ENCODE results near the gene SFMBT1.
A peak's percentile ranks its signal among the peaks of the same experiment; 100 is the strongest.

SFMBT1 gene

DNA sequence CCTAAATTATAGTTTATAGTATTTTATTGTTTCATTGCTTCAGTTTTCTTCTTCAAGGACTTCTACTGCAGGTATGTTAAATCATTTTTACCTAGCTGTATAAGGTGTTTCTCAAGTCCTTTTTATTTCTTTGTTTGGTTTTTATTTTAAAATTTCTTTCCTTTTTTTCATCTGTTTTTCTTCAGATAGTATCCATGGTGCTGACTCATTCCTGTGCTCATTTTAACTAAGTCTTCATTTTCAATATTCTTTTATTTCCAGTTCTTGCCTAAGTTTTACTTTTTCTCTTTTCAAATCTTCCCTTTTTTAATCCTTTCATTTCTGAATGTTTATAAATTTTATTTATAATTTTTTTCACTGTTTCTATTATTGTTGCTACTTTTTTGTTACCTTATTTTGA, 106.3 kb downstream of the SFMBT1 start:
- TF ChIP-seq ZNF140 (tag by site-specific recombination; IDR thresholded peaks at IDR 0.05) (no peak), ZNF335 (tag by site-specific recombination; conservative IDR thresholded peaks at IDR 0.05) (no peak), ZFP3 (tag by site-specific recombination; IDR thresholded peaks at IDR 0.05; ENCODE audit: low read depth) (no peak)
- TF ChIP-seq, protein P1, sequence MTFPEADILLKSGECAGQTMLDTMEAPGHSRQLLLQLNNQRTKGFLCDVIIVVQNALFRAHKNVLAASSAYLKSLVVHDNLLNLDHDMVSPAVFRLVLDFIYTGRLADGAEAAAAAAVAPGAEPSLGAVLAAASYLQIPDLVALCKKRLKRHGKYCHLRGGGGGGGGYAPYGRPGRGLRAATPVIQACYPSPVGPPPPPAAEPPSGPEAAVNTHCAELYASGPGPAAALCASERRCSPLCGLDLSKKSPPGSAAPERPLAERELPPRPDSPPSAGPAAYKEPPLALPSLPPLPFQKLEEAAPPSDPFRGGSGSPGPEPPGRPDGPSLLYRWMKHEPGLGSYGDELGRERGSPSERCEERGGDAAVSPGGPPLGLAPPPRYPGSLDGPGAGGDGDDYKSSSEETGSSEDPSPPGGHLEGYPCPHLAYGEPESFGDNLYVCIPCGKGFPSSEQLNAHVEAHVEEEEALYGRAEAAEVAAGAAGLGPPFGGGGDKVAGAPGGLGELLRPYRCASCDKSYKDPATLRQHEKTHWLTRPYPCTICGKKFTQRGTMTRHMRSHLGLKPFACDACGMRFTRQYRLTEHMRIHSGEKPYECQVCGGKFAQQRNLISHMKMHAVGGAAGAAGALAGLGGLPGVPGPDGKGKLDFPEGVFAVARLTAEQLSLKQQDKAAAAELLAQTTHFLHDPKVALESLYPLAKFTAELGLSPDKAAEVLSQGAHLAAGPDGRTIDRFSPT (tag by site-specific recombination; IDR thresholded peaks at IDR 0.05): no peak
- TF ChIP-seq, protein P2, sequence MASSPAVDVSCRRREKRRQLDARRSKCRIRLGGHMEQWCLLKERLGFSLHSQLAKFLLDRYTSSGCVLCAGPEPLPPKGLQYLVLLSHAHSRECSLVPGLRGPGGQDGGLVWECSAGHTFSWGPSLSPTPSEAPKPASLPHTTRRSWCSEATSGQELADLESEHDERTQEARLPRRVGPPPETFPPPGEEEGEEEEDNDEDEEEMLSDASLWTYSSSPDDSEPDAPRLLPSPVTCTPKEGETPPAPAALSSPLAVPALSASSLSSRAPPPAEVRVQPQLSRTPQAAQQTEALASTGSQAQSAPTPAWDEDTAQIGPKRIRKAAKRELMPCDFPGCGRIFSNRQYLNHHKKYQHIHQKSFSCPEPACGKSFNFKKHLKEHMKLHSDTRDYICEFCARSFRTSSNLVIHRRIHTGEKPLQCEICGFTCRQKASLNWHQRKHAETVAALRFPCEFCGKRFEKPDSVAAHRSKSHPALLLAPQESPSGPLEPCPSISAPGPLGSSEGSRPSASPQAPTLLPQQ (tag by site-specific recombination; IDR thresholded peaks at IDR 0.05): no peak
- CTCF ChIA-PET: interaction anchor here (1.3 kb wide), 1 partner anchor 13 kb away, joined by 3 read pairs; no protein-coding TSS in a partner anchor
- Histone ChIP-seq H3K4me1 (ENCODE audit: control insufficient read depth, insufficient read depth, low read length) (peaks cover 3% of the 10 kb centered on the region; the same call in 1 of the 2 replicates), H3K27ac (ENCODE audit: extremely low read depth, low read depth, low read length) (no peak overlapping the region), H3K4me3 (ENCODE audit: low read depth, low read length) (no peak overlapping the region), H3K9me3 (ENCODE audit: control insufficient read depth, insufficient read depth, low read depth, low read length) (no peaks in the 10 kb centered on the region), H3K36me3 (ENCODE audit: control insufficient read depth in 2 of 2, insufficient read depth in 1 of 2, low read length in 2 of 2) (peaks cover 0 to 3% of the 10 kb centered on the region in 2 experiments; a peak in 1 of 3 replicates)
- POLR2A ChIA-PET: no interaction called here

DNA sequence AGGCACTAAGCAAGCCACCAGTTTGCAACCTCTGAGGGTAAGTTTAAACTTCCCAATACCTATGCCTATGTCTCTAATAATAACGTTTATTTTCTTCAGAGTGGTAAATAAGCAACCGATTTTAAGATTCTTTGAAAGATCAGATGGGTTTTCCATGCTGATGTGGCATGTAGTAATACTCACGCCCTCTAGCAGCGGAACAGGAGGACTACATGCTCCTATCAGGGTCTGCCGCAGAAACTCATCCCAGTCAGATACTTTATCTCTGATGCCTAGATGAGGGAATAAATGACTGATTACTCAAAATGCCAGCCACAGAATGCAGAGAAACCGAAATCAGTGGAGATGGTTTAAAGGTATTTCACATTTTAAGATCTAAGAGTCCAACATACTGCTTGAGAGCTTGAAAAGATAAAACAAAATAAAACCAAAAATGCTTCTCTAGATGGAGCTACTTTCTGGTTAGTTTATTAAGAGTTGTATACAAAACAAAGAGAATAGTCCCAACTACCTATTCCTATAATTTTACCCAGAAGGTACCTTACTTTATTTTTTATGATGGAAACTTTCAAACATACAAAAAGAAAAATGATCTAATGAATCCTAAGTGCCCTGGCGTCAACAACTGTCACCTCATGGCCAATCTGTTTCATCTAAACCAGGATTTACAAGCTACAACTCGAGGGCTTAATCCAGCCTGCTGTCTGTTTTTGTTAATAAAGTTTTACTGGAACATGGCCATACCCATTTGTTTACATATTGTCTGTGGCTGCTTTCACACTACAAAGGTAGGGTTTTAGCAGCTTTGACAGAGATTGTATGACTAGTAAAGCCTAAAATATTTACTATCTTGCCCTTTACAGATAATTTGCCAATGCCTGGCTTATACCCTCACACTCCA, 111.0 kb downstream of the SFMBT1 start:
- peaks cover 3 to 5% of the 10 kb centered on the region in 2 experiments; a peak in 2 of 3 replicates for H3K36me3 ChIP-seq (ENCODE audit: control insufficient read depth in 2 of 2, insufficient read depth in 1 of 2, low read length in 2 of 2)
- no peak overlapping the region for H3K4me3 ChIP-seq (ENCODE audit: low read depth, low read length)
- TF ChIP-seq, protein P3, sequence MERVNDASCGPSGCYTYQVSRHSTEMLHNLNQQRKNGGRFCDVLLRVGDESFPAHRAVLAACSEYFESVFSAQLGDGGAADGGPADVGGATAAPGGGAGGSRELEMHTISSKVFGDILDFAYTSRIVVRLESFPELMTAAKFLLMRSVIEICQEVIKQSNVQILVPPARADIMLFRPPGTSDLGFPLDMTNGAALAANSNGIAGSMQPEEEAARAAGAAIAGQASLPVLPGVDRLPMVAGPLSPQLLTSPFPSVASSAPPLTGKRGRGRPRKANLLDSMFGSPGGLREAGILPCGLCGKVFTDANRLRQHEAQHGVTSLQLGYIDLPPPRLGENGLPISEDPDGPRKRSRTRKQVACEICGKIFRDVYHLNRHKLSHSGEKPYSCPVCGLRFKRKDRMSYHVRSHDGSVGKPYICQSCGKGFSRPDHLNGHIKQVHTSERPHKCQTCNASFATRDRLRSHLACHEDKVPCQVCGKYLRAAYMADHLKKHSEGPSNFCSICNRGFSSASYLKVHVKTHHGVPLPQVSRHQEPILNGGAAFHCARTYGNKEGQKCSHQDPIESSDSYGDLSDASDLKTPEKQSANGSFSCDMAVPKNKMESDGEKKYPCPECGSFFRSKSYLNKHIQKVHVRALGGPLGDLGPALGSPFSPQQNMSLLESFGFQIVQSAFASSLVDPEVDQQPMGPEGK (tag by site-specific recombination; IDR thresholded peaks at IDR 0.05): no peak
- TF ChIP-seq FEZF1 (tag by site-specific recombination; IDR thresholded peaks at IDR 0.05) (peak; percentile 20; the same call in 1 of the 2 replicates), ZNF629 (tag by site-specific recombination; IDR thresholded peaks at IDR 0.05) (peak; percentile 28; the same call in 1 of the 2 replicates), ZNF335 (tag by site-specific recombination; conservative IDR thresholded peaks at IDR 0.05) (0 out of 2 replicates have a peak, but pooled peaks have one; percentile 15)
- TF ChIP-seq, protein P4, sequence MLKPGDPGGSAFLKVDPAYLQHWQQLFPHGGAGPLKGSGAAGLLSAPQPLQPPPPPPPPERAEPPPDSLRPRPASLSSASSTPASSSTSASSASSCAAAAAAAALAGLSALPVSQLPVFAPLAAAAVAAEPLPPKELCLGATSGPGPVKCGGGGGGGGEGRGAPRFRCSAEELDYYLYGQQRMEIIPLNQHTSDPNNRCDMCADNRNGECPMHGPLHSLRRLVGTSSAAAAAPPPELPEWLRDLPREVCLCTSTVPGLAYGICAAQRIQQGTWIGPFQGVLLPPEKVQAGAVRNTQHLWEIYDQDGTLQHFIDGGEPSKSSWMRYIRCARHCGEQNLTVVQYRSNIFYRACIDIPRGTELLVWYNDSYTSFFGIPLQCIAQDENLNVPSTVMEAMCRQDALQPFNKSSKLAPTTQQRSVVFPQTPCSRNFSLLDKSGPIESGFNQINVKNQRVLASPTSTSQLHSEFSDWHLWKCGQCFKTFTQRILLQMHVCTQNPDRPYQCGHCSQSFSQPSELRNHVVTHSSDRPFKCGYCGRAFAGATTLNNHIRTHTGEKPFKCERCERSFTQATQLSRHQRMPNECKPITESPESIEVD (tag by site-specific recombination; IDR thresholded peaks at IDR 0.05): peak; percentile 75
- POLR2A ChIA-PET: no interaction called here
- no peaks in the 10 kb centered on the region for H3K9me3 ChIP-seq (ENCODE audit: control insufficient read depth, insufficient read depth, low read depth, low read length)
- peaks cover 3% of the 10 kb centered on the region; the same call in 1 of the 2 replicates for H3K4me1 ChIP-seq (ENCODE audit: control insufficient read depth, insufficient read depth, low read length)
- CTCF ChIA-PET: interaction anchor here (0.5 to 1.0 kb wide), 9 partner anchors 8 to 52 kb away, joined by 3 to 5 read pairs (median 3); no protein-coding TSS in a partner anchor
- H3K27ac ChIP-seq (ENCODE audit: extremely low read depth, low read depth, low read length): no peak overlapping the region

DNA sequence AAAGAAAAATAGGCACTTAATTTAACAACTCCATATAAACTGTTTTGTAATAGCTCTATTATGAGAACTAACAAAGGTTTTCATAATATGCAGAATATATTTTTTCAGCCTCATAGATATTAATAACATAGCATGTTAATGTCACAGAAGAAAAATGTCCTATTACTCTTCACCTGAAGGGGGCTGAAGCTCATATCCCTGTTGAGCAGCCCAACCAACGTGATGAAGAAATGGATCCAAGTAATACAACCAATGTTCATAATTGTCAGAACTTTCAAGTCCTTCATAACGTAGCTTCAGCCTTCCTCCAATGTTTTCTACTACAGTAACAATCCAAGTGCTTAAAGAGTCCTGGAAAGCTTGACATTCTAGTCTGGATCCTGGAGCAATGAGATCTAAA, 114.0 kb downstream of the SFMBT1 start:
- Histone ChIP-seq H3K27ac (ENCODE audit: extremely low read depth, low read depth, low read length) (no peak overlapping the region), H3K36me3 (ENCODE audit: control insufficient read depth in 2 of 2, insufficient read depth in 1 of 2, low read length in 2 of 2) (peaks cover 0 to 9% of the 10 kb centered on the region in 2 experiments; a peak in 2 of 3 replicates), H3K9me3 (ENCODE audit: control insufficient read depth, insufficient read depth, low read depth, low read length) (no peaks in the 10 kb centered on the region), H3K4me1 (ENCODE audit: control insufficient read depth, insufficient read depth, low read length) (peaks cover 3% of the 10 kb centered on the region; the same call in 1 of the 2 replicates), H3K4me3 (ENCODE audit: low read depth, low read length) (no peak overlapping the region)
- ChIA-PET CTCF (interaction anchor here (0.6 to 1.0 kb wide), 3 partner anchors 13 to 105 kb away, joined by 3 read pairs; no protein-coding TSS in a partner anchor), POLR2A (no interaction called here)
- TF ChIP-seq, protein P5, sequence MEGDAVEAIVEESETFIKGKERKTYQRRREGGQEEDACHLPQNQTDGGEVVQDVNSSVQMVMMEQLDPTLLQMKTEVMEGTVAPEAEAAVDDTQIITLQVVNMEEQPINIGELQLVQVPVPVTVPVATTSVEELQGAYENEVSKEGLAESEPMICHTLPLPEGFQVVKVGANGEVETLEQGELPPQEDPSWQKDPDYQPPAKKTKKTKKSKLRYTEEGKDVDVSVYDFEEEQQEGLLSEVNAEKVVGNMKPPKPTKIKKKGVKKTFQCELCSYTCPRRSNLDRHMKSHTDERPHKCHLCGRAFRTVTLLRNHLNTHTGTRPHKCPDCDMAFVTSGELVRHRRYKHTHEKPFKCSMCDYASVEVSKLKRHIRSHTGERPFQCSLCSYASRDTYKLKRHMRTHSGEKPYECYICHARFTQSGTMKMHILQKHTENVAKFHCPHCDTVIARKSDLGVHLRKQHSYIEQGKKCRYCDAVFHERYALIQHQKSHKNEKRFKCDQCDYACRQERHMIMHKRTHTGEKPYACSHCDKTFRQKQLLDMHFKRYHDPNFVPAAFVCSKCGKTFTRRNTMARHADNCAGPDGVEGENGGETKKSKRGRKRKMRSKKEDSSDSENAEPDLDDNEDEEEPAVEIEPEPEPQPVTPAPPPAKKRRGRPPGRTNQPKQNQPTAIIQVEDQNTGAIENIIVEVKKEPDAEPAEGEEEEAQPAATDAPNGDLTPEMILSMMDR (tag by site-specific recombination; IDR thresholded peaks at IDR 0.05): no peak
- TF ChIP-seq GLIS1 (tag by site-specific recombination; IDR thresholded peaks at IDR 0.05): no peak
- no peak for TF ChIP-seq ZNF530 (tag by site-specific recombination; IDR thresholded peaks at IDR 0.05; ENCODE audit: low read depth)
- no peak for TF ChIP-seq ZNF341 (tag by site-specific recombination; IDR thresholded peaks at IDR 0.05; ENCODE audit: low read depth)
- TF ChIP-seq, protein P6, sequence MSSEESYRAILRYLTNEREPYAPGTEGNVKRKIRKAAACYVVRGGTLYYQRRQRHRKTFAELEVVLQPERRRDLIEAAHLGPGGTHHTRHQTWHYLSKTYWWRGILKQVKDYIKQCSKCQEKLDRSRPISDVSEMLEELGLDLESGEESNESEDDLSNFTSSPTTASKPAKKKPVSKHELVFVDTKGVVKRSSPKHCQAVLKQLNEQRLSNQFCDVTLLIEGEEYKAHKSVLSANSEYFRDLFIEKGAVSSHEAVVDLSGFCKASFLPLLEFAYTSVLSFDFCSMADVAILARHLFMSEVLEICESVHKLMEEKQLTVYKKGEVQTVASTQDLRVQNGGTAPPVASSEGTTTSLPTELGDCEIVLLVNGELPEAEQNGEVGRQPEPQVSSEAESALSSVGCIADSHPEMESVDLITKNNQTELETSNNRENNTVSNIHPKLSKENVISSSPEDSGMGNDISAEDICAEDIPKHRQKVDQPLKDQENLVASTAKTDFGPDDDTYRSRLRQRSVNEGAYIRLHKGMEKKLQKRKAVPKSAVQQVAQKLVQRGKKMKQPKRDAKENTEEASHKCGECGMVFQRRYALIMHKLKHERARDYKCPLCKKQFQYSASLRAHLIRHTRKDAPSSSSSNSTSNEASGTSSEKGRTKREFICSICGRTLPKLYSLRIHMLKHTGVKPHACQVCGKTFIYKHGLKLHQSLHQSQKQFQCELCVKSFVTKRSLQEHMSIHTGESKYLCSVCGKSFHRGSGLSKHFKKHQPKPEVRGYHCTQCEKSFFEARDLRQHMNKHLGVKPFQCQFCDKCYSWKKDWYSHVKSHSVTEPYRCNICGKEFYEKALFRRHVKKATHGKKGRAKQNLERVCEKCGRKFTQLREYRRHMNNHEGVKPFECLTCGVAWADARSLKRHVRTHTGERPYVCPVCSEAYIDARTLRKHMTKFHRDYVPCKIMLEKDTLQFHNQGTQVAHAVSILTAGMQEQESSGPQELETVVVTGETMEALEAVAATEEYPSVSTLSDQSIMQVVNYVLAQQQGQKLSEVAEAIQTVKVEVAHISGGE (tag by site-specific recombination; conservative IDR thresholded peaks at IDR 0.05; ENCODE audit: low read depth): no peak
- no peak for TF ChIP-seq MEIS1 (CRISPR knock-in tag; IDR thresholded peaks at IDR 0.05; ENCODE audit: borderline replicate concordance)

Measured in HEK293 (cell line).